ENCODE measurements around the gene RAB25. TPM values are rescaled to one million over a fixed set of nuclear protein-coding genes. Genes with fewer than 3 reads are reported as not detected.

RAB25 gene
- total RNA-seq, 1 donor from 2014 or later: 58.0 TPM

DNA sequence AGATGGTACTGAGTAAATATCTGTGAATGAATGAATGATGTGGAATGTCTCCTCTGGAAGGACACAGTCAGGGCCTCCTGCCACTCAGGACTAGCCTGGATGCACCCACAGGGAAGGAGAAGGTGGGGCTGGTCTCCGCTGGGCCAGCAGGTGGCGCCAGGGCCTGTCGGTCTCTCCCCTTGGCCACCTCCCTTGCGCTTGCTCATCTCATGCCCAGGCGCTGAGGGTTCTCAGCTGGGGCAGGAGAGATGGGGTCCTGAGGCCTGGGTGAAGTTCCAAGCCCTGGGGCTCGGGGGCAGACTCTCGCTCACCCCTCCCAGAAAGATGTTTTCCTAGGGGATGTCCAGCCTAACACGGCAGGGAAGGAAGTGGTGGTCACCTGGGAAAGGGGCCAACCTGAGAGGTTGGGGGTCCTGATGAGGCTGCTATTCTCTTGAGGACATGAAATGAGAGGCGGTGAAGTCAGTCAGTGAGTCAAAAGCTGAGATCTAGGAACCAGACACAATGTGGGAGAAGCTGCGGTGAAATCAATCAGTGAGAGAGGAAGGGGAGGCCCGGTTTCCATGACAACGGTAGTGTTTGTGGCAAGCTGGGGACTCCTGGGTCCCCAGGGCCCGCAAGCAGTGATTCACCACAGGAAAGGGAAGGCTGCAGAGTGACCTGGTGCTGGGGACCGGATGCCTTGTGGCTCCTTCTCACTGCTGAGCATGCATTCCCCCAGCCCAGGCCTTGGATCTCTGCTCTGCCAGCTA is 35.9 kb downstream of the RAB25 start:
- Histone ChIP-seq H3K36me3 (no peaks in the 10 kb centered on the region), H3K27me3 (ENCODE audit: low read depth) (no peaks in the 10 kb centered on the region), H3K27ac (peak overlapping the region; percentile 76), H3K9me3 (no peaks in the 10 kb centered on the region), H3K4me1 (peaks cover 28% of the 10 kb centered on the region), H3K4me3 (no peak overlapping the region)
- ATAC-seq: peak; percentile 96 to 97
- DNase-seq: peak; percentile 93
- intact Hi-C loops (cut with DNase I): loop anchor here (5.0 kb wide), 1 partner anchor 35 kb away; no protein-coding TSS in a partner anchor
- TF ChIP-seq, protein P1, sequence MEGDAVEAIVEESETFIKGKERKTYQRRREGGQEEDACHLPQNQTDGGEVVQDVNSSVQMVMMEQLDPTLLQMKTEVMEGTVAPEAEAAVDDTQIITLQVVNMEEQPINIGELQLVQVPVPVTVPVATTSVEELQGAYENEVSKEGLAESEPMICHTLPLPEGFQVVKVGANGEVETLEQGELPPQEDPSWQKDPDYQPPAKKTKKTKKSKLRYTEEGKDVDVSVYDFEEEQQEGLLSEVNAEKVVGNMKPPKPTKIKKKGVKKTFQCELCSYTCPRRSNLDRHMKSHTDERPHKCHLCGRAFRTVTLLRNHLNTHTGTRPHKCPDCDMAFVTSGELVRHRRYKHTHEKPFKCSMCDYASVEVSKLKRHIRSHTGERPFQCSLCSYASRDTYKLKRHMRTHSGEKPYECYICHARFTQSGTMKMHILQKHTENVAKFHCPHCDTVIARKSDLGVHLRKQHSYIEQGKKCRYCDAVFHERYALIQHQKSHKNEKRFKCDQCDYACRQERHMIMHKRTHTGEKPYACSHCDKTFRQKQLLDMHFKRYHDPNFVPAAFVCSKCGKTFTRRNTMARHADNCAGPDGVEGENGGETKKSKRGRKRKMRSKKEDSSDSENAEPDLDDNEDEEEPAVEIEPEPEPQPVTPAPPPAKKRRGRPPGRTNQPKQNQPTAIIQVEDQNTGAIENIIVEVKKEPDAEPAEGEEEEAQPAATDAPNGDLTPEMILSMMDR (IDR thresholded peaks at IDR 0.05): peak; percentile 96

DNA sequence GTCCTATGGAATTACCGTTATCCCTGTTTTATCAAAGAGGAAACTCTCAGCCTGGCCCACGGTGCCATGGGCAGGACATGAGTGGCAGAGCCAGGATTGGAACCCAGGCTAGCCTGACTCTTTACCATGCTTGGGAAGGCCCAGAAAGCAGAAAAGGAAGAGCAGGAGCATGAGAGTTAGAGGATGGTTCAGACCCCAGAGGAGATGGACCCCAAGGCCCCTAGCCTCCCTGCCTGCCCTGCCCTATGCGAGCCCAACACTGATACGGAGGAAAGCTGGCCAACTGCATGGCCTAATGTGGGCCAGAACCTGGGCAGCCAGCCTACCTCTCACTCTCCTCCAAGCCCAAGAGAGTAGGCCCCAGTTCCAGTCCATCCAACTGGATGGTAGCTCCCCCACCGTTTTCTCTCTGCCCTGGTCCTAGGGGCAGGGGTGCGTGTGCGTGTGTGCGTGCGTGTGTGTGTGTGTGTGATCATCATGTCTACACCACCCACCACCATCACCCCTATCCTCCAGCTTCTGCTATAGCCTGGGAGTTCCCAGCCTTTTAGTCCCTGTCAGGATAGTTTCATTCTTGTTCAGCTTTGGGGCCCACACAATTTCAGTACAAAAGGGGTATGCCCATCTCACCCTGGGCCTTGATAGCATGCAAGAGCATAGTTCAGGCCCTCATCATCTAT is 36.7 kb downstream of the RAB25 start:
- intact Hi-C loops (cut with DNase I): loop anchor here (5.0 kb wide), 1 partner anchor 35 kb away; no protein-coding TSS in a partner anchor
- no peaks in the 10 kb centered on the region for H3K9me3 ChIP-seq
- peaks cover 36% of the 10 kb centered on the region for H3K4me1 ChIP-seq
- H3K27ac ChIP-seq: peak overlapping the region; percentile 76
- no peak overlapping the region for H3K4me3 ChIP-seq
- no peak for DNase-seq
- no peak for ATAC-seq
- no peaks in the 10 kb centered on the region for H3K27me3 ChIP-seq (ENCODE audit: low read depth)
- H3K36me3 ChIP-seq: no peaks in the 10 kb centered on the region
- TF ChIP-seq, protein P1 (IDR thresholded peaks at IDR 0.05): no peak

DNA sequence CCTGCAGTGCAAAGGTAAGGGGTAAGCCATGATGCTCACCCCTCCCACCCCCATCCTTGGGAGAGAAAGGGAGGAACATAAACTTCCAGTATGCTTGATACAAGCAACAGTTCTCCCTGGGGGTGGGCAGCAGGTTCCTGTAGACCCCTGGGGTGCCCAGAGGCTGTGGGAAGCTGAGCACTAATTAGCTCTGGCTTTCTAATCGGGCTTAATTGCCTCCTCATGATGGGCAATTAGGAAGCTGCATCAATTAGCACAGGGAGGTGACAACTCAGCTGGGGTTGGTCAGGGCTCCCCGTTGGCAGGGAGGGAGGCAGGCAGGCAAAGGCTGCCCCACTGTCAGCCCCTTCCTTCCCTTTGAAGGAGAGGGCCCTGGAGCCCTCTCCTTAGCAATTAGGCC is 37.8 kb downstream of the RAB25 start:
- intact Hi-C loops (cut with DNase I): loop anchor here (5.0 kb wide), 1 partner anchor 34 kb away; no protein-coding TSS in a partner anchor

GRCh38 chr1:156099282-156099681 is 38.3 kb downstream of the RAB25 start:
- Histone ChIP-seq H3K4me3 (no peak overlapping the region), H3K36me3 (no peaks in the 10 kb centered on the region), H3K4me1 (peaks cover 52% of the 10 kb centered on the region), H3K27me3 (ENCODE audit: low read depth) (no peaks in the 10 kb centered on the region), H3K27ac (no peak overlapping the region), H3K9me3 (no peaks in the 10 kb centered on the region)
- TF ChIP-seq, protein P1 (IDR thresholded peaks at IDR 0.05): no peak
- no peak for ATAC-seq
- intact Hi-C loops (cut with DNase I): loop anchor here (5.0 kb wide), 1 partner anchor 33 kb away; no protein-coding TSS in a partner anchor
- DNase-seq: no peak

More for the DNA sequence above, 37.8 kb downstream of the RAB25 start:
- Histone ChIP-seq H3K4me1 (peaks cover 47% of the 10 kb centered on the region), H3K27me3 (ENCODE audit: low read depth) (no peaks in the 10 kb centered on the region), H3K36me3 (no peaks in the 10 kb centered on the region), H3K9me3 (no peaks in the 10 kb centered on the region), H3K27ac (no peak overlapping the region), H3K4me3 (no peak overlapping the region)
- TF ChIP-seq, protein P1 (IDR thresholded peaks at IDR 0.05): no peak
- ATAC-seq (no peak), DNase-seq (no peak)

DNA sequence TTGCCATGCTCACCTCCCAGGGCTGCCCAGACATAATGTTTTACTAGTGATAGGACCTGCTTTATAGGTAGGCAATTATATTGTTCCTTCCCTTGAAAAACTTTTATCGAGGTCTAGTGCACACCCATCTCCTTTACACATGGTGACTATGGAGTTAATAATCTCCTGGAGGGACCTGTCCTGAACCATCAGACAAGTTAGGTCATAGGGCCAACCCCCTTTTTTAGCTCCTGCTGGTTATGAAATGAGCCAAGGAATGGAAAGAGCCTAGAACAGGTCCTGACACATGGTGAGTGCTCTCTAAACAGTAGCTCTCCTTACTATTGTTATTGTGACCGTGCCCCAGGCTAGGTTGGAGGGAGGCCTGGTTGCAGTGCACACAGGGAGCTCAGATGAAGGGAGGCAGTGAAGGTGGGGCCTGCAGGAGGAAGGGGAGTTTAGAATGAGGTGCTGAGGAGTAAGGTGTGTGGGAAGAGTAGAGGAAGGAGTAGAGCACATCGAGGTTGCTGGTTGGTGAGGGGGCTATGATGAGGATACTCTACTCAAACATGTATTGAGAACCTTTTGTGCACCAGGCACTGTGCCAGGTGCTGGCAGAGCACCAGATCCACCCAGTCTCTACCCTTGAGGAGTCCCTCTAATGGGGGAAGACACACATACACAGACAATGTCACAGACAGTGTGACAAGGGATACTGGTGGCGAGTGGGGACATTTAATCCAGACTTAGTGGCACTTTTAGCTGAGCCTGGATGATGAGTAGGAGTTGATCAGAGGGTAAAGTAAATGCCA is 39.4 kb downstream of the RAB25 start:
- intact Hi-C loops (cut with DNase I): no loop called here
- Histone ChIP-seq H3K27me3 (ENCODE audit: low read depth) (no peaks in the 10 kb centered on the region), H3K4me3 (no peak overlapping the region), H3K4me1 (peaks cover 63% of the 10 kb centered on the region), H3K27ac (no peak overlapping the region), H3K36me3 (no peaks in the 10 kb centered on the region), H3K9me3 (no peaks in the 10 kb centered on the region)
- TF ChIP-seq, protein P1 (IDR thresholded peaks at IDR 0.05): no peak
- DNase-seq (no peak), ATAC-seq (no peak)

All from lower lobe of right lung (tissue), 2 donors.